Ovary (tissue), 3 donors: ENCODE data around the gene CD28.

Experiments
- POLR2A ChIP-seq: fragments of 450-650 bp; IDR thresholded peaks from one replicate; pipeline ENCODE4 v1.6.1; 2017; ENCODE audit warnings: antibody characterized with exemption, mild to moderate bottlenecking, moderate library complexity
- TF ChIP-seq, protein P1 (sequence below), 3 donors: fragments of 450-650 bp in 2 of 3; fragments of 200-600 bp in 1 of 3; IDR thresholded peaks; one replicate each; pipeline versions ENCODE4 v1.5.1 to v1.8.0; 2016 to 2022; ENCODE audit warnings: antibody characterized with exemption in 3 of 3, mild to moderate bottlenecking in 1 of 3
- donor health status: DM: no; HTN: no; CAD: no.

DNA sequence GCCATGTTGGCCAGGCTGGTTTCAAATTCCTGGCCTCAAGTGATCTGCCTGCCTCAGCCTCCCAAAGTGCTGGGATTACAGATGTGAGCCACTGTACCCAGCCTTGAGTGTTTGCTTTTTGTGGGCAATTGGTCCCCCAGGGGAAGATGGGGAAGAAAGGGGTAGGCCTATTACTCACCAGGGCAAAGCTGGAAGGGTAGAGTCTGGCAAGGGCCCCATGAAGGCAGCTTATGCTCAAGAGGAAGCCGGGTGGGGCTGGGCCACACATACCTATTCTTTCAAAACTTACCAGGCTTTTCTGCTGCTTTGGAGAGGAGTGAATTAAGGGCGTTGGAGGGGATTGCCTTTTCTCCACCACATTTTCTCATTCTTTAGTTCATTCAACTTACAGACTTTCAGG lies 24.5 kb upstream of the CD28 start:
- TF ChIP-seq POLR2A: no peak
- TF ChIP-seq, protein P1, sequence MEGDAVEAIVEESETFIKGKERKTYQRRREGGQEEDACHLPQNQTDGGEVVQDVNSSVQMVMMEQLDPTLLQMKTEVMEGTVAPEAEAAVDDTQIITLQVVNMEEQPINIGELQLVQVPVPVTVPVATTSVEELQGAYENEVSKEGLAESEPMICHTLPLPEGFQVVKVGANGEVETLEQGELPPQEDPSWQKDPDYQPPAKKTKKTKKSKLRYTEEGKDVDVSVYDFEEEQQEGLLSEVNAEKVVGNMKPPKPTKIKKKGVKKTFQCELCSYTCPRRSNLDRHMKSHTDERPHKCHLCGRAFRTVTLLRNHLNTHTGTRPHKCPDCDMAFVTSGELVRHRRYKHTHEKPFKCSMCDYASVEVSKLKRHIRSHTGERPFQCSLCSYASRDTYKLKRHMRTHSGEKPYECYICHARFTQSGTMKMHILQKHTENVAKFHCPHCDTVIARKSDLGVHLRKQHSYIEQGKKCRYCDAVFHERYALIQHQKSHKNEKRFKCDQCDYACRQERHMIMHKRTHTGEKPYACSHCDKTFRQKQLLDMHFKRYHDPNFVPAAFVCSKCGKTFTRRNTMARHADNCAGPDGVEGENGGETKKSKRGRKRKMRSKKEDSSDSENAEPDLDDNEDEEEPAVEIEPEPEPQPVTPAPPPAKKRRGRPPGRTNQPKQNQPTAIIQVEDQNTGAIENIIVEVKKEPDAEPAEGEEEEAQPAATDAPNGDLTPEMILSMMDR (IDR thresholded peaks at IDR 0.05): no peak
